ENCODE results near the gene GRM8. TPM values are rescaled to one million over a fixed set of nuclear protein-coding genes. Genes with fewer than 3 reads are reported as not detected.

The GRM8 gene
- polyA plus RNA-seq, 2 of the 4 experiments (the other 2 are of a cell fraction): 0.06 TPM; not detected in 1

- no peak for TF ChIP-seq CTCF (IDR thresholded peaks at IDR 0.05)
- TF ChIP-seq USF2 (IDR thresholded peaks at IDR 0.05): no peak
- no peak for TF ChIP-seq KDM1A (IDR thresholded peaks at IDR 0.05; ENCODE audit: low read depth)
- no peak for TF ChIP-seq HEYL (CRISPR knock-in tag; IDR thresholded peaks at IDR 0.05)
- TF ChIP-seq ZNF302 (CRISPR knock-in tag; IDR thresholded peaks at IDR 0.05): no peak
- TF ChIP-seq ZC3H11A (IDR thresholded peaks at IDR 0.05): no peak
These were observed 11.5 kb upstream of the GRM8 start (continued) for GRCh38 chr7:127264219-127264618.

GRCh38 chr7:127258111-127258510 is 5.4 kb upstream of the GRM8 start:
- DNase-seq (ENCODE audit: low read depth in 1 of 2, low spot score in 1 of 2): peak in 1 of 2 experiments; percentile 5
- CTCF ChIA-PET: interaction anchor here (0.6 kb wide), 1 partner anchor 66 kb away, joined by 5 read pairs; no protein-coding TSS in a partner anchor
- no peak for ATAC-seq
- Histone ChIP-seq H3K4me2 (no peak overlapping the region), H3K9me3 (no peaks in the 10 kb centered on the region), H3K4me1 (no peaks in the 10 kb centered on the region), H3K4me3 (no peak overlapping the region), H3K27ac (no peak overlapping the region)
- POLR2A ChIA-PET: no interaction called here
- 43% methylated on average over 6 of the region's 6 CpGs for WGBS (ENCODE audit: missing lambda C conversion rate)
- no peak for TF ChIP-seq USF2 (IDR thresholded peaks at IDR 0.05)
- TF ChIP-seq CTCF (IDR thresholded peaks at IDR 0.05): no peak
- TF ChIP-seq HEYL (CRISPR knock-in tag; IDR thresholded peaks at IDR 0.05): no peak
- no peak for TF ChIP-seq FOXS1 (CRISPR knock-in tag; IDR thresholded peaks at IDR 0.05)
- no peak for TF ChIP-seq ZC3H11A (IDR thresholded peaks at IDR 0.05)
- TF ChIP-seq RCOR1 (IDR thresholded peaks at IDR 0.05; ENCODE audit: low read depth, low read length): no peak
- no peak for TF ChIP-seq EHMT2 (IDR thresholded peaks at IDR 0.05; ENCODE audit: low read depth)
- TF ChIP-seq KDM1A (IDR thresholded peaks at IDR 0.05; ENCODE audit: low read depth): no peak
- TF ChIP-seq CBX2 (IDR thresholded peaks at IDR 0.05; ENCODE audit: borderline replicate concordance, low read depth): no peak
- no peak for FAIRE-seq

GRCh38 chr7:127257086-127257485 is 4.3 kb upstream of the GRM8 start:
- TF ChIP-seq GATA3 (IDR thresholded peaks at IDR 0.05; ENCODE audit: borderline replicate concordance) (no peak), HOXB5 (CRISPR knock-in tag; IDR thresholded peaks at IDR 0.05) (no peak), HDAC2 (IDR thresholded peaks at IDR 0.05) (no peak), ZC3H11A (IDR thresholded peaks at IDR 0.05) (no peak), FOSL2 (IDR thresholded peaks at IDR 0.05) (no peak), FOSL2 (CRISPR knock-in tag; IDR thresholded peaks at IDR 0.05) (no peak), RARB (CRISPR knock-in tag; IDR thresholded peaks at IDR 0.05) (no peak), KDM1A (IDR thresholded peaks at IDR 0.05; ENCODE audit: low read depth) (no peak), TP53 (CRISPR knock-in tag; IDR thresholded peaks at IDR 0.05) (no peak), NR3C1 (IDR thresholded peaks at IDR 0.05) (no peak), HOXB13 (CRISPR knock-in tag; IDR thresholded peaks at IDR 0.05; ENCODE audit: low read depth) (no peak), EHF (CRISPR knock-in tag; IDR thresholded peaks at IDR 0.05) (no peak), E2F6 (IDR thresholded peaks at IDR 0.05; ENCODE audit: borderline replicate concordance, low read depth) (no peak), ZFP36 (IDR thresholded peaks at IDR 0.05; ENCODE audit: borderline replicate concordance, partially characterized antibody) (no peak)
- DNase-seq (ENCODE audit: low read depth in 1 of 2, low spot score in 1 of 2) (no peak), ATAC-seq (no peak), FAIRE-seq (no peak)
- Histone ChIP-seq H3K4me3 (no peak overlapping the region), H3K9me3 (no peaks in the 10 kb centered on the region), H3K4me1 (peaks cover 5% of the 10 kb centered on the region), H3K27ac (no peak overlapping the region), H3K4me2 (no peak overlapping the region)
- WGBS (ENCODE audit: missing lambda C conversion rate): 0% methylated on average over 2 of the region's 2 CpGs
- CTCF ChIA-PET: interaction anchor here (1.6 kb wide), 1 partner anchor 23 kb away, joined by 4 read pairs; no protein-coding TSS in a partner anchor
- POLR2A ChIA-PET: no interaction called here
